ENCODE results near the gene AFP. TPM values are rescaled to one million over a fixed set of nuclear protein-coding genes. Genes with fewer than 3 reads are reported as not detected.

AFP gene
- total and polyA plus RNA-seq, 9 of the 15 experiments (the other 6 are each of a cell fraction or from before 2014, with no cell fraction given), result 0.47 to 6.2 (median 3.0) TPM

DNA sequence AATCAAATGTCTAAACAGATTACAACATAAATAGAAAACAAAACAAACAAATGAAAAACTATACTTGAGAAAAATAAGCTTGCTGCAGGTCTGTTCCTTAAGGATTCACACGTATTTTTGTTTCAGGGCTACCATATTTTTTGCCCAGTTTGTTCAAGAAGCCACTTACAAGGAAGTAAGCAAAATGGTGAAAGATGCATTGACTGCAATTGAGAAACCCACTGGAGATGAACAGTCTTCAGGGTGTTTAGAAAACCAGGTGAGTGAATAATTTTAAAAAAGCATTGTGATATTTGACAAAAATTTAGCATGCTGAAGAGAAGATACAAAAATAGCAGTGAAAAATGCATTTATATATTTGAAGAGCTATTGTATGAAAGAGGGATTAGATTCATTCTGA is 2.0 kb downstream of the AFP start:
- intact Hi-C loops (cut with micrococcal nuclease), result no loop called here
- Histone ChIP-seq H4K20me1 (replicated peaks; ENCODE audit: control insufficient read depth, insufficient read depth, low read length) (no peaks in the 10 kb centered on the region), H3K27ac (ENCODE audit: extremely low read depth, low read depth, low read length) (no peak overlapping the region), H3K36me3 (ENCODE audit: control insufficient read depth, insufficient read depth, low read length) (no peaks in the 10 kb centered on the region), H3K79me2 (ENCODE audit: control insufficient read depth, insufficient read depth, low read length) (no peaks in the 10 kb centered on the region), H3K9me3 (replicated peaks; ENCODE audit: control insufficient read depth, insufficient read depth, low read depth, low read length) (no peaks in the 10 kb centered on the region), H3K4me2 (ENCODE audit: insufficient read depth, low read length) (no peak overlapping the region), H3K9me1 (ENCODE audit: control insufficient read depth, insufficient read depth, low read length) (no peaks in the 10 kb centered on the region), H3K27me3 (ENCODE audit: control insufficient read depth in 2 of 2, insufficient read depth in 2 of 2, low read length in 2 of 2) (no peaks in the 10 kb centered on the region), H3K9ac (ENCODE audit: insufficient read depth in 1 of 2, low read depth in 2 of 2, low read length in 2 of 2) (no peak overlapping the region), H2AFZ (ENCODE audit: low read depth, low read length) (no peak overlapping the region), H3K4me1 (replicated peaks in 1 of 2; ENCODE audit: control insufficient read depth in 2 of 2, insufficient read depth in 2 of 2, low read length in 2 of 2) (peaks cover 0 to 7% of the 10 kb centered on the region in 2 experiments; a peak in 2 of 5 replicates), H3K4me3 (no peak overlapping the region)
- 38% methylated on average over 1 of the region's 1 CpG for WGBS (ENCODE audit: insufficient coverage, low coverage, missing lambda C conversion rate)
- no peak for DNase-seq (ENCODE audit: extremely low read depth in 1 of 4, low spot score in 3 of 4)
- in situ Hi-C loops (cut with MboI), result no loop called here
- ATAC-seq, result no peak
- CTCF ChIA-PET (ENCODE audit: low intra/inter-chr PET ratio), result no interaction called here
- POLR2A ChIA-PET, result interaction anchor here (0.9 kb wide), 1 partner anchor 8 kb away, joined by 3 read pairs; no protein-coding TSS in a partner anchor
- FAIRE-seq, result no peak
- BruUV-seq (replicated peaks), result no TSS peak
- TF ChIP-seq, protein P1, sequence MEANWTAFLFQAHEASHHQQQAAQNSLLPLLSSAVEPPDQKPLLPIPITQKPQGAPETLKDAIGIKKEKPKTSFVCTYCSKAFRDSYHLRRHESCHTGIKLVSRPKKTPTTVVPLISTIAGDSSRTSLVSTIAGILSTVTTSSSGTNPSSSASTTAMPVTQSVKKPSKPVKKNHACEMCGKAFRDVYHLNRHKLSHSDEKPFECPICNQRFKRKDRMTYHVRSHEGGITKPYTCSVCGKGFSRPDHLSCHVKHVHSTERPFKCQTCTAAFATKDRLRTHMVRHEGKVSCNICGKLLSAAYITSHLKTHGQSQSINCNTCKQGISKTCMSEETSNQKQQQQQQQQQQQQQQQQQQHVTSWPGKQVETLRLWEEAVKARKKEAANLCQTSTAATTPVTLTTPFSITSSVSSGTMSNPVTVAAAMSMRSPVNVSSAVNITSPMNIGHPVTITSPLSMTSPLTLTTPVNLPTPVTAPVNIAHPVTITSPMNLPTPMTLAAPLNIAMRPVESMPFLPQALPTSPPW (CRISPR knock-in tag; IDR thresholded peaks at IDR 0.05), result no peak
- TF ChIP-seq, protein P2, sequence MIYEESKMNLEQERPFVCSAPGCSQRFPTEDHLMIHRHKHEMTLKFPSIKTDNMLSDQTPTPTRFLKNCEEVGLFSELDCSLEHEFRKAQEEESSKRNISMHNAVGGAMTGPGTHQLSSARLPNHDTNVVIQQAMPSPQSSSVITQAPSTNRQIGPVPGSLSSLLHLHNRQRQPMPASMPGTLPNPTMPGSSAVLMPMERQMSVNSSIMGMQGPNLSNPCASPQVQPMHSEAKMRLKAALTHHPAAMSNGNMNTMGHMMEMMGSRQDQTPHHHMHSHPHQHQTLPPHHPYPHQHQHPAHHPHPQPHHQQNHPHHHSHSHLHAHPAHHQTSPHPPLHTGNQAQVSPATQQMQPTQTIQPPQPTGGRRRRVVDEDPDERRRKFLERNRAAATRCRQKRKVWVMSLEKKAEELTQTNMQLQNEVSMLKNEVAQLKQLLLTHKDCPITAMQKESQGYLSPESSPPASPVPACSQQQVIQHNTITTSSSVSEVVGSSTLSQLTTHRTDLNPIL (CRISPR knock-in tag; IDR thresholded peaks at IDR 0.05), result no peak
- TF ChIP-seq ZNF316 (IDR thresholded peaks at IDR 0.05) (no peak), MIER1 (IDR thresholded peaks at IDR 0.05; ENCODE audit: low read depth) (no peak), ZFP36 (IDR thresholded peaks at IDR 0.05; ENCODE audit: low read depth, low read length, partially characterized antibody) (no peak), RHOXF2B (CRISPR knock-in tag; conservative IDR thresholded peaks at IDR 0.05) (no peak), NFATC3 (IDR thresholded peaks at IDR 0.05) (no peak), NFRKB (IDR thresholded peaks at IDR 0.05; ENCODE audit: low read depth) (no peak), ZNF23 (CRISPR knock-in tag; IDR thresholded peaks at IDR 0.05) (no peak), ZNF140 (CRISPR knock-in tag; IDR thresholded peaks at IDR 0.05) (no peak), POLR2A (conservative IDR thresholded peaks at IDR 0.05) (no peak), LEF1 (IDR thresholded peaks at IDR 0.05) (no peak), ATF7 (IDR thresholded peaks at IDR 0.05) (no peak), ZNF561 (CRISPR knock-in tag; conservative IDR thresholded peaks at IDR 0.05) (no peak), COPS2 (conservative IDR thresholded peaks at IDR 0.05) (no peak), PHF8 (IDR thresholded peaks at IDR 0.05; ENCODE audit: borderline replicate concordance, low read length) (no peak), TGIF2 (CRISPR knock-in tag; IDR thresholded peaks at IDR 0.05) (no peak), GATAD2B (IDR thresholded peaks at IDR 0.05; ENCODE audit: borderline replicate concordance) (no peak)
- TF ChIP-seq, protein P3, sequence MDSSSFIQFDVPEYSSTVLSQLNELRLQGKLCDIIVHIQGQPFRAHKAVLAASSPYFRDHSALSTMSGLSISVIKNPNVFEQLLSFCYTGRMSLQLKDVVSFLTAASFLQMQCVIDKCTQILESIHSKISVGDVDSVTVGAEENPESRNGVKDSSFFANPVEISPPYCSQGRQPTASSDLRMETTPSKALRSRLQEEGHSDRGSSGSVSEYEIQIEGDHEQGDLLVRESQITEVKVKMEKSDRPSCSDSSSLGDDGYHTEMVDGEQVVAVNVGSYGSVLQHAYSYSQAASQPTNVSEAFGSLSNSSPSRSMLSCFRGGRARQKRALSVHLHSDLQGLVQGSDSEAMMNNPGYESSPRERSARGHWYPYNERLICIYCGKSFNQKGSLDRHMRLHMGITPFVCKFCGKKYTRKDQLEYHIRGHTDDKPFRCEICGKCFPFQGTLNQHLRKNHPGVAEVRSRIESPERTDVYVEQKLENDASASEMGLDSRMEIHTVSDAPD (CRISPR knock-in tag; IDR thresholded peaks at IDR 0.05), result no peak
- TF ChIP-seq, protein P4, sequence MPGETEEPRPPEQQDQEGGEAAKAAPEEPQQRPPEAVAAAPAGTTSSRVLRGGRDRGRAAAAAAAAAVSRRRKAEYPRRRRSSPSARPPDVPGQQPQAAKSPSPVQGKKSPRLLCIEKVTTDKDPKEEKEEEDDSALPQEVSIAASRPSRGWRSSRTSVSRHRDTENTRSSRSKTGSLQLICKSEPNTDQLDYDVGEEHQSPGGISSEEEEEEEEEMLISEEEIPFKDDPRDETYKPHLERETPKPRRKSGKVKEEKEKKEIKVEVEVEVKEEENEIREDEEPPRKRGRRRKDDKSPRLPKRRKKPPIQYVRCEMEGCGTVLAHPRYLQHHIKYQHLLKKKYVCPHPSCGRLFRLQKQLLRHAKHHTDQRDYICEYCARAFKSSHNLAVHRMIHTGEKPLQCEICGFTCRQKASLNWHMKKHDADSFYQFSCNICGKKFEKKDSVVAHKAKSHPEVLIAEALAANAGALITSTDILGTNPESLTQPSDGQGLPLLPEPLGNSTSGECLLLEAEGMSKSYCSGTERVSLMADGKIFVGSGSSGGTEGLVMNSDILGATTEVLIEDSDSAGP (CRISPR knock-in tag; IDR thresholded peaks at IDR 0.05), result no peak
